Activated CD4-positive, alpha-beta T cell treated with anti-CD3 and anti-CD28 coated beads, Interleukin-2, amount 50 U/mL, for 48 hours (primary cell): ENCODE results near the gene WDR90.

Experiments used
- DNase-seq, 2 experiments: peaks; one replicate each; pipeline ENCODE4 v3.0.0-alpha.2; 2020

The WDR90 gene

DNA sequence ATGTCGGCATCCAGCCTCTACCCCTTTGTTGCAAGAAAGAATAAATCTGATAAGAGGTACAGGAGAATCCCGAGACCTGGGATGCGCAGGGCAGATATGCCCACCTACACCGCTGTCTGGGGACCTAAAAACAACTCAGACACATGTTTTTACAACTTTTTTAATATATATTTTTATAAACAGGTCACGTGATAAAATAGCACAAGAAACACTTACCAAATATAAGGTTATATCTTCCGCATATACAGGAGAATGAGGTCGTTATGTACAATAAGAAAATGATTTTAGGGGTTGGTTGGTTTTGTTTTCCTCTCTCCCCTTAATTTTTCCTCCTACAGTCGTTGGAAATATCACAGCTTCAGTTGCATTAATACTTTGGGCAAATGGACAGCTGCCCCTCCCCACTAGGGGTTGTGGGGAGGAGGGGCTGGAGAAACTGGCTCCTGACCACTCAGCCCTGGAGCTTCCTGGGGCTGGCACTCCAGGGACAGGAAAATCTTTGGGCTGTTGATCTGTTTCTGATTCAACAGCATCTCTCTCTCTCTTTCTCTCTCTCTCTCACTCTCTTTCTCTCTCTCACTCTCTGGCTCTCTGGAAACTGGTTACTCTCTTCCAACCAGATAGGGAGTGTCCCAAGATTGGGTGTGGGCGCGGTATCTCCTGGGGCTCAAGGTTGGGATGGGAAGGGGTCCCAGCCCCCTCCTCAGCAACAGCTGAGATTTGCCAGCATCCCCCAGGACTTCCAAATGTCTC, 43.4 kb downstream of the WDR90 start:
- DNase-seq, result no peak

DNA sequence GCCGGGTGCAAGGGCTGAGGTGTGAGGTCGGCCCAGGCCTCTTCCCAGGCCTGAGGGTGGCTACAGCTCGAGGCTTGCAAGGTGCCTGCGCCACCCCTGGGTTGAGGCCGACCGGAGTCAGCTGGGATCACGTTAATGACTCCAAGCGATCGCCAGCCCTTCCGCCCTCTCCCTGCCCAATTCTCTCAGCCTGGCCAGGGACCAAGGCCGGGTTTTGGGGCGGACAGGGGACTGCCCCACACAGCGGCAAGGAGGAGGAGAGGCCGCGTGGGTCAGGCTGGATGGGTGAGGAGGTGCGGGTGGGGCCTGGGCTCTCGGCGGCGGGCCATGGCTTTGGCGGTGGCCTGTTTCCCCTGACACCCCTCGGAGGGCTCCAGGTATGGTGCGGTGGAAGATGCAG, 44.2 kb downstream of the WDR90 start:
- no peak for DNase-seq

- no peak for DNase-seq
These were observed 44.6 kb downstream of the WDR90 start for GRCh38 chr16:693766-694165.

- DNase-seq, result no peak
These were observed 45.2 kb downstream of the WDR90 start for GRCh38 chr16:694187-694862.

GRCh38 chr16:694863-695354, 45.7 kb downstream of the WDR90 start:
- peak in 1 of 2 experiments; percentile 27 for DNase-seq

GRCh38 chr16:695355-696089, 46.4 kb downstream of the WDR90 start:
- peak; percentile 73 to 77 for DNase-seq

DNA sequence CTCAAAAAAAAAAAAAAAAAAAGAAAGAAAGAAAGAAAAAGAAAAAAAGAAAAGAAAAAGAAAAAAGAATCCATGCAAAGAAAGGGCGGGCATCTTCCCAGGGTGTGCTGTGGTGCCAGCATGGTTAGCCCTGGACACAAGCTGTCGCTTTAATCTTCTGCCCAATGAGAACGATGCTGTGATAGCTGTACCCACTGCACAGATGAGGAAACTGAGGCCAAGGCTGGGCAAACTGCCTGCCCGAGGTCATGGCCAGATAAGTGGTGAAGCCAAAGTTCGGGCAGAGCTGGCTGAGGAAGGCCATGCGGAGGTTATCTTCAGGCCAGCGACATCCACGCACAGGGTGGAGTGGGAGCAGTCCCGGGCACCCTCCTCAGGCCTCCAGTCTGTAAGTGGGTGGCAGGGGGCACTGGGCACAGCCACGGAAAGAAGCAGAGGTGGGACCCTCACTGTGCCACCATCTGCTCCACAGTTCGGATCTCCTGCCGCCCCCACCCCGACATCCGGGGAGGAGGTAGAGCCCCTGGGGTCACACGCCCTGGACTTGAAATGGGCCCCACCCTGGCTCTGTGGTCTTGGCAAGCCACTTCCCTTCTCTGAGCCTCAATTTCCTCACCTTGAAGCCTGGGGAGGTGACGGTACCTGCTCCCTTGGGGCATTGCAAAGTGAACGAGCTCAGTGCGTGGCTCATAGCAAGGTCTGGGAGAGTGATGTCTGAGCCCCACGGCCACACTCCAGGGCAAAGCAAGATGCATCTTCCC, 49.9 kb downstream of the WDR90 start:
- no peak for DNase-seq

- DNase-seq, result peak; percentile 41 to 43
These were observed 51.8 kb downstream of the WDR90 start for GRCh38 chr16:700684-701584.

- DNase-seq, result no peak
These were observed 53.2 kb downstream of the WDR90 start for GRCh38 chr16:702341-702740.

GRCh38 chr16:703406-703805, 54.2 kb downstream of the WDR90 start:
- DNase-seq, result no peak

- DNase-seq, result no peak
These were observed 54.9 kb downstream of the WDR90 start for GRCh38 chr16:704047-704446.

- DNase-seq, result no peak
These were observed 55.6 kb downstream of the WDR90 start for GRCh38 chr16:704552-705380.

DNA sequence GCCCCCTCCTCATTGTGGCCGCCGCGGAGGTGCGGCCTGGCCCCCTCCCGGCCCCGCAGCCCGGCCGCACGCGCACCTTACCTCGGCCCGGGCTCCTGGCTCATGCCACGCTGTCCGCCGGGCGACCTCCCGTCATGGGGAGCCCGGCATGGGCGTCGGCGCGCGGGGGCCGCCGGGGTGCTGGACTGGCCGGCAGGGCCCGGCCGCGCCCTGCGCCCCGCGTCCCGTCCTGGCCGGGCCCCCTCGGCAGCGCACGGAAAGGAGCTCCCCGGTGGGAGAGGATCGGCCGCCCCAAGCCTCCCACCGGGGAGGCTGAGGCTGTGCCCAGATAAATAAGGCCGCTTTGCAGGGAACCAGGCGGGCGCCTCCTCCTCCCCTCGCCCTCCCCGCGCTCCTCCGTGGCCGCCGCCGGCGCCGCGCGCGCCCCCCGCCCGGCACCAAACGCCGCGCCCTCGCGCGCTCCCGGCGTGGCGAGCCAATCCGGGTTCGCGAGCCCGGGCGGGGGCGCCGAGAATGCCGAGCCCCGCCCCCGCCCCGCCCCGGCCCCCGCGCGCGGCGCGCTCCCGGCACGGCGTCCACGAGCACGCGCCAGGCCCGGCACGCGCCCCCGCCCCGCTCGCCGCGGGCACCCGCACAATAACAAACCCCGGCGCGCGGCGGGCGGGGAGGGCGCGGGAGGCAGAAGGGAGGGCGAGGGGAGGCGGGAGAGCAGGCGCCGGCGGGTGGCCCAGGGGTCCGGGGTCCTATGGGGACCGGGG, 56.4 kb downstream of the WDR90 start, which contains the start of gene FBXL16:
Gene FBXL16, minus strand, starts transcription at position 371 of the 758 bp plus-strand sequence. CDS start 8,396 bp downstream, outside the sequence.
- DNase-seq, result no peak

GRCh38 chr16:706189-707061, 57.3 kb downstream of the WDR90 start:
- no peak for DNase-seq

GRCh38 chr16:707062-707538, 57.9 kb downstream of the WDR90 start:
- no peak for DNase-seq

GRCh38 chr16:708019-708418, 58.9 kb downstream of the WDR90 start:
- no peak for DNase-seq

DNA sequence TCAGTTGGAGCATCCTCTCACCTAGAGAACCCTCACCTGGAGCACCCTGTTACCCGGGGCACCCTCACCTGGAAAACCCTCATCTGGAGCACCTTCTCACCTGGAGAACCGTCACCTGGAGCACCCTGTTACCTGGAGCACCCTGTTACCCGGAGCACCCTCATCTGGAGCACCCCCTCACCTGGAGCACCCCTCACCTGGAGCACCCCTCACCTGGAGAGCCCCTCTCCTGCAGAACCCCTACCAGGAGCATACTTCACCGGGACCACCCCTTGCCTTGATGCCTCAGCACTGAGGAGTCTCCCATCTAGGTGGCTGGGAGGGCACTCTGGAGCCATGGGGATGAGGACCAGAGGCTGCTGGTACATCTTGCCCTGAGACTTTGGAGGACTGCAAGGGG, 59.8 kb downstream of the WDR90 start:
- no peak for DNase-seq
